A549 (cell line): ENCODE measurements around the gene AUTS2. TPM values are rescaled to one million over a fixed set of nuclear protein-coding genes. Genes with fewer than 3 reads are reported as not detected.

Source experiments
- ATAC-seq, 2 experiments: fragments of 200-7000 bp in 1 of 2; fragments of >200 bp in 1 of 2; cut with Nextera tagmentation in 1 of 2; cut with Tn5 transposase in 1 of 2; 3 replicates each; pipeline versions ENCODE4 v1.8.0 to v1.9.1; 2018 to 2020; ENCODE audit warnings: mild to moderate bottlenecking in 1 of 2, moderate library complexity in 1 of 2
- CTCF ChIA-PET: fragments of 300-600 bp; sonication (Branson Sonifier 250); formaldehyde crosslinking; extraction: SDS; loops from one replicate; lab custom pipeline; 2021; ENCODE audit warnings: antibody characterized with exemption, inconsistent platforms; lab: Yijun Ruan, JAX
- POLR2A ChIA-PET: fragments of 350-600 bp; formaldehyde crosslinking; extraction: SDS; loops from one replicate; lab custom pipeline; 2021; ENCODE audit warnings: antibody characterized with exemption, inconsistent platforms; lab: Yijun Ruan, JAX
- DNase-seq, 2 experiments: peaks; one replicate each; pipeline versions ENCODE4 v3.0.0 to v3.0.0-alpha.2; 2011 to 2016; ENCODE audit warnings: low read depth in 1 of 2, low spot score in 1 of 2
- FAIRE-seq: peaks from 2 replicates; lab custom pipeline; 2011; peaks lifted over from hg19 to GRCh38; lab: Jason Lieb, UNC
- H3K27ac ChIP-seq, 2 experiments: fragments of >200 bp; sonication (Bioruptor Twin); formaldehyde crosslinking; 3 replicates each; pipeline ENCODE4 v1.5.1; 2016 to 2017
- H3K4me1 ChIP-seq: fragments of >200 bp; sonication (Bioruptor Twin); formaldehyde crosslinking; 3 replicates; pipeline ENCODE4 v1.6.1; 2016
- H3K4me2 ChIP-seq: fragments of >200 bp; sonication (Bioruptor Twin); formaldehyde crosslinking; 3 replicates; pipeline ENCODE4 v1.6.1; 2016
- H3K4me3 ChIP-seq: fragments of >200 bp; sonication (Bioruptor Twin); formaldehyde crosslinking; 3 replicates; pipeline ENCODE4 v1.5.1; 2016
- H3K9me3 ChIP-seq: fragments of >200 bp; sonication (Bioruptor Twin); formaldehyde crosslinking; 3 replicates; pipeline ENCODE4 v1.6.1; 2016
- CBX2 ChIP-seq: fragments of 200-600 bp; sonication (generic); IDR thresholded peaks from 2 replicates; pipeline ENCODE4 v1.6.1; 2016; ENCODE audit warnings: low read depth, mild to moderate bottlenecking, borderline replicate concordance
- CHD2 ChIP-seq: fragments of 150-350 bp; IDR thresholded peaks from 2 replicates; pipeline ENCODE4 v1.6.1; 2014; ENCODE audit warnings: low read length; ENCODE audit not compliant: partially characterized antibody
- CHD4 ChIP-seq: fragments of 200-600 bp; sonication (generic); IDR thresholded peaks from 2 replicates; pipeline ENCODE4 v1.6.1; 2016; ENCODE audit warnings: antibody characterized with exemption, mild to moderate bottlenecking, borderline replicate concordance
- E2F6 ChIP-seq: IDR thresholded peaks from 2 replicates; pipeline ENCODE4 v1.6.1; 2012; ENCODE audit warnings: low read depth, borderline replicate concordance
- FOXS1 ChIP-seq: fragments of 250-450 bp; sonication (Bioruptor Pico); IDR thresholded peaks from 2 replicates; pipeline ENCODE4 v1.5.0; 2020; ENCODE audit warnings: mild to moderate bottlenecking, moderate library complexity
- HDAC2 ChIP-seq: fragments of 200-600 bp; sonication (generic); IDR thresholded peaks from 2 replicates; pipeline ENCODE4 v1.6.1; 2016
- HOXA7 ChIP-seq: fragments of 250-450 bp; sonication (Bioruptor Pico); IDR thresholded peaks from 2 replicates; pipeline ENCODE4 v1.5.0; 2020; ENCODE audit warnings: mild to moderate bottlenecking, moderate library complexity
- JUN ChIP-seq, 2 experiments: fragments of >200 bp; sonication (Bioruptor Twin); formaldehyde crosslinking; IDR thresholded peaks; 2 replicates in 1 of 2; 3 replicates in 1 of 2; pipeline ENCODE4 v1.6.1; 2016 to 2017
- JUNB ChIP-seq: fragments of >200 bp; sonication (Bioruptor Twin); formaldehyde crosslinking; IDR thresholded peaks from 2 replicates; pipeline ENCODE4 v1.6.1; 2016
- KDM1A ChIP-seq: fragments of 200-600 bp; sonication (generic); IDR thresholded peaks from 2 replicates; pipeline ENCODE4 v1.6.1; 2016; ENCODE audit warnings: low read depth, mild to moderate bottlenecking
- KDM5A ChIP-seq: fragments of 200-600 bp; sonication (generic); IDR thresholded peaks from 2 replicates; pipeline ENCODE4 v1.6.1; 2016; ENCODE audit warnings: antibody characterized with exemption, mild to moderate bottlenecking
- MAX ChIP-seq: IDR thresholded peaks from 2 replicates; pipeline ENCODE4 v1.6.1; 2012
- MYC ChIP-seq: IDR thresholded peaks from 2 replicates; pipeline ENCODE4 v1.6.1; 2012; ENCODE audit warnings: mild to moderate bottlenecking, inconsistent platforms, low read length, improper control_type of control experiment, borderline replicate concordance
- PHF8 ChIP-seq: fragments of 200-600 bp; sonication (generic); IDR thresholded peaks from 2 replicates; pipeline ENCODE4 v1.6.1; 2016; ENCODE audit warnings: low read depth, mild to moderate bottlenecking, antibody characterized with exemption, moderate library complexity, borderline replicate concordance
- POLR2A ChIP-seq: IDR thresholded peaks from 2 replicates; pipeline ENCODE4 v1.6.1; 2012; ENCODE audit warnings: mild to moderate bottlenecking, low read length
- RARB ChIP-seq: fragments of 250-450 bp; sonication (Bioruptor Pico); IDR thresholded peaks from 2 replicates; pipeline ENCODE4 v1.8.0; 2021; ENCODE audit warnings: mild to moderate bottlenecking, moderate library complexity
- RNF2 ChIP-seq: fragments of 200-600 bp; sonication (generic); IDR thresholded peaks from 2 replicates; pipeline ENCODE4 v1.6.1; 2016; ENCODE audit warnings: low read depth, mild to moderate bottlenecking, antibody characterized with exemption, moderate library complexity, borderline replicate concordance
- ZC3H11A ChIP-seq: fragments of 450-650 bp; IDR thresholded peaks from 2 replicates; pipeline ENCODE4 v1.6.1; 2014; ENCODE audit warnings: antibody characterized with exemption, mild to moderate bottlenecking
- ZFP36 ChIP-seq: fragments of 450-650 bp; IDR thresholded peaks from 2 replicates; pipeline ENCODE4 v1.6.1; 2014; ENCODE audit warnings: borderline replicate concordance; ENCODE audit not compliant: partially characterized antibody
- WGBS: methylation state at CpG from one replicate; pipeline ENCODE4 v1.1.6; 2017; ENCODE audit errors: missing lambda C conversion rate; 5-methylcytosine and 5-hydroxymethylcytosine counted together
- polyA plus RNA-seq, 4 experiments: library from polyadenylated mRNA; depleted of rRNA in 3 of 4; stranded (reverse); fragments of >200 nt; fragmentation: RNase III in 1 of 4; extraction: RNeasy Plus Mini Kit Qiagen cat#74134 plus additional on column Dnase treatment in 1 of 4; gene quantifications; 2 replicates in 3 of 4; 3 replicates in 1 of 4; pipeline ENCODE4 v1.2.3, GENCODE V29; 2011 to 2017
- TF ChIP-seq, protein P1 (sequence below): fragments of >200 bp; sonication (Bioruptor Twin); formaldehyde crosslinking; IDR thresholded peaks from 3 replicates; pipeline ENCODE4 v1.5.1; 2016
- TF ChIP-seq, protein P2 (sequence below): fragments of 450-650 bp; IDR thresholded peaks from 2 replicates; pipeline ENCODE4 v1.6.1; 2014; ENCODE audit warnings: antibody characterized with exemption

Gene AUTS2
- polyA plus RNA-seq, 2 of the 4 experiments (the other 2 are of a cell fraction): 1.6 to 3.6 TPM

DNA sequence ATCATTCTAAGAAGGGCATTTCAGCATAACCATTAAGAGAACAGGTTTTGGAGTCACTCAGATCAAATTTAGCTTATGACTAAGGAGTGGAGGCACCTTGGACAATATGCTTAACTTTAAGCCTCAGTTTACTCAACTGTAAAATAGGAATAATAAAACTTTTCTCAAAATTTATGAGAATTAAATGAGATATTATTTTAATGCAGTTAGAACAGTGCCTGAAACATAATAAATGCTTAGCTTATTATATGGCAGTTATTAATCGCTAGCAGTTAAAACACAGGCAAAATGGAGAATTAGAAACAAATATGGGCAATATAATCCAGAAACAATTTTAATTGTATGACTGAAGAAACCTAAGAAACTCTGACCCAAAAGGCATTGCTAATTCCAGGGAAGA is 2.9 kb upstream of the AUTS2 start (continued):
- no peak for TF ChIP-seq RARB (CRISPR knock-in tag)
- no peak for TF ChIP-seq POLR2A
- no peak for TF ChIP-seq HOXA7 (CRISPR knock-in tag)

DNA sequence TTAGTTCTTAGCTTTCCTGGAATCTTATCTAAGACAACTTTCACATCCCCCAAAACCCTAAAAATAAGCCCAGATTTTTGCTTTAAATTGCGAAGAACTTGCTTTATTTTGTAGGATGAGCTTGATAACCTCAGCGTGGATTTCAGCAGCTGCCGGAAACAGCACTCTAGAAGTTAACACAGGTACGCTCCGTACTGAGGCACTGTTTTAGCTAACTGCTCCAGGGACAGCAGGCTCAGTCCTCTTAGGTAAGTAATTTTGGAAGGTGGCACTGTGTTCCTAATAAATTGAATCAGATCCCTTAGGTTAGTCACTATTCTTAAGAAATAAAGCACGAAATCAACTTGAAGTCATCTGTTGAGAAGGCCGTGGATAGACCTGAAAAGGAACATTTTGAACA is 2.2 kb upstream of the AUTS2 start:
- POLR2A ChIA-PET: no interaction called here
- no peak overlapping the region for H3K27ac ChIP-seq
- ATAC-seq (no peak), FAIRE-seq (no peak), DNase-seq (no peak)
- CTCF ChIA-PET: no interaction called here
- H3K4me2 ChIP-seq: no peak overlapping the region
- H3K4me1 ChIP-seq: peaks cover 8% of the 10 kb centered on the region; the same call in 2 of the 3 replicates
- no peak for TF ChIP-seq MYC
- TF ChIP-seq, protein P1, sequence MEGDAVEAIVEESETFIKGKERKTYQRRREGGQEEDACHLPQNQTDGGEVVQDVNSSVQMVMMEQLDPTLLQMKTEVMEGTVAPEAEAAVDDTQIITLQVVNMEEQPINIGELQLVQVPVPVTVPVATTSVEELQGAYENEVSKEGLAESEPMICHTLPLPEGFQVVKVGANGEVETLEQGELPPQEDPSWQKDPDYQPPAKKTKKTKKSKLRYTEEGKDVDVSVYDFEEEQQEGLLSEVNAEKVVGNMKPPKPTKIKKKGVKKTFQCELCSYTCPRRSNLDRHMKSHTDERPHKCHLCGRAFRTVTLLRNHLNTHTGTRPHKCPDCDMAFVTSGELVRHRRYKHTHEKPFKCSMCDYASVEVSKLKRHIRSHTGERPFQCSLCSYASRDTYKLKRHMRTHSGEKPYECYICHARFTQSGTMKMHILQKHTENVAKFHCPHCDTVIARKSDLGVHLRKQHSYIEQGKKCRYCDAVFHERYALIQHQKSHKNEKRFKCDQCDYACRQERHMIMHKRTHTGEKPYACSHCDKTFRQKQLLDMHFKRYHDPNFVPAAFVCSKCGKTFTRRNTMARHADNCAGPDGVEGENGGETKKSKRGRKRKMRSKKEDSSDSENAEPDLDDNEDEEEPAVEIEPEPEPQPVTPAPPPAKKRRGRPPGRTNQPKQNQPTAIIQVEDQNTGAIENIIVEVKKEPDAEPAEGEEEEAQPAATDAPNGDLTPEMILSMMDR: no peak
- TF ChIP-seq CHD2: no peak
- no peak for TF ChIP-seq RNF2
- TF ChIP-seq FOXS1 (CRISPR knock-in tag): no peak
- TF ChIP-seq KDM5A: no peak
- TF ChIP-seq ZC3H11A: no peak
- TF ChIP-seq KDM1A: no peak
- TF ChIP-seq PHF8: no peak
- H3K9me3 ChIP-seq: no peaks in the 10 kb centered on the region
- 86% methylated on average over 7 of the region's 7 CpGs for WGBS
- no peak overlapping the region for H3K4me3 ChIP-seq

DNA sequence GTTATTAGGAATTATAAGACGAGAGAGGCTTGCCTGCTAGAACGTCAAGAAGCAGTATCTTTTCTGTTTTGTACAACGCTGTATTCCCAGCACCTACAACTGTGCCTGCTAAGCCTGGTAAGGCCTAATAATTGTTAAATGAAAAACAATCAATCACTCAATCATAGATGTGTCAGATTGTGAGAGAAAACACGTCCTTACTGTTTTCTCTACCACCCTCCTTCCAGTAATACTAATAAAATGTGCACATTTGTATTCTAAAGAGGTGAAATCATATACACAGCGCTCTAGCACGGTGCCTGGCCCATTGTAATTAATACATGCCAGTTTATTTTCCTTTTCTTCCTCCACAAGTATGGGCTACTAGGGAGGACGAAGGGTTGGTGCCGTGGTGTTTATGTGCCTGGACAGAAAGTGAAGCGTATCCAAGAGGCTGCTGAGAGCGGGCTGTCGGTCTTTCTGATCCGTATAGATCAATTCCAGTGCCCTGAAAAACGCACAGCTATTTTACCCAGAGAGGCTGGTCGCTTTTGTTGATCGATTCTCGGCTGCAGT is 1.5 kb upstream of the AUTS2 start:
- H3K4me3 ChIP-seq: peak overlapping the region; percentile 92
- TF ChIP-seq, protein P2, sequence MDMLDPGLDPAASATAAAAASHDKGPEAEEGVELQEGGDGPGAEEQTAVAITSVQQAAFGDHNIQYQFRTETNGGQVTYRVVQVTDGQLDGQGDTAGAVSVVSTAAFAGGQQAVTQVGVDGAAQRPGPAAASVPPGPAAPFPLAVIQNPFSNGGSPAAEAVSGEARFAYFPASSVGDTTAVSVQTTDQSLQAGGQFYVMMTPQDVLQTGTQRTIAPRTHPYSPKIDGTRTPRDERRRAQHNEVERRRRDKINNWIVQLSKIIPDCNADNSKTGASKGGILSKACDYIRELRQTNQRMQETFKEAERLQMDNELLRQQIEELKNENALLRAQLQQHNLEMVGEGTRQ: no peak
- TF ChIP-seq CBX2: no peak
- TF ChIP-seq, all 56 proteins: peak for 0
- no peak for DNase-seq
- no peak for FAIRE-seq
- H3K9me3 ChIP-seq: no peaks in the 10 kb centered on the region
- WGBS: 67% methylated on average over 16 of the region's 16 CpGs
- H3K27ac ChIP-seq: peak overlapping the region; percentile 81 to 92
- CTCF ChIA-PET: no interaction called here
- no peak; a peak in 1 of 6 replicates for ATAC-seq
- peaks cover 12% of the 10 kb centered on the region; the same call in 2 of the 3 replicates for H3K4me1 ChIP-seq
- peak overlapping the region; percentile 99 for H3K4me2 ChIP-seq
- POLR2A ChIA-PET: interaction anchor here (1.0 kb wide), 1 partner anchor 184 kb away, joined by 4 read pairs; no protein-coding TSS in a partner anchor

- H3K4me1 ChIP-seq: peaks cover 12% of the 10 kb centered on the region; the same call in 2 of the 3 replicates
Measured at GRCh38 chr7:69597278-69598076, 798 bp upstream of the AUTS2 start.

More at GRCh38 chr7:69597278-69598076, 798 bp upstream of the AUTS2 start:
- 8% methylated on average over 33 of the region's 78 CpGs for WGBS
- Histone ChIP-seq H3K4me3 (peak overlapping the region; percentile 92), H3K4me2 (peak overlapping the region; percentile 99), H3K9me3 (no peaks in the 10 kb centered on the region), H3K27ac (peak overlapping the region; percentile 81 to 92)
- ChIA-PET CTCF (no interaction called here), POLR2A (interaction anchor here (1.0 kb wide), 1 partner anchor 185 kb away, joined by 4 read pairs; no protein-coding TSS in a partner anchor)
- DNase-seq: peak; percentile 29 to 30
- TF ChIP-seq MYC (peak; percentile 44; the same call in 1 of the 2 replicates), ZFP36 (no peak), JUN (IDR thresholded peaks at IDR 0.05) (peak in 1 of 2 experiments; percentile 50; a peak in 2 of 5 replicates), HDAC2 (0 out of 2 replicates have a peak, but pooled peaks have one; percentile 19), PHF8 (peak; percentile 61; the same call in 1 of the 2 replicates), E2F6 (peak; percentile 68), POLR2A (peak; percentile 13; the same call in 1 of the 2 replicates), RNF2 (peak; percentile 38; the same call in 1 of the 2 replicates), MAX (peak; percentile 79), CHD4 (0 out of 2 replicates have a peak, but pooled peaks have one; percentile 39), JUNB (no peak)
- FAIRE-seq: no peak
- peak; percentile 58 to 60 for ATAC-seq
